ENCODE results near the gene MT1E. TPM values are rescaled to one million over a fixed set of nuclear protein-coding genes. Genes with fewer than 3 reads are reported as not detected.

Gene MT1E
- total RNA-seq, 1 donor: 105 TPM

DNA sequence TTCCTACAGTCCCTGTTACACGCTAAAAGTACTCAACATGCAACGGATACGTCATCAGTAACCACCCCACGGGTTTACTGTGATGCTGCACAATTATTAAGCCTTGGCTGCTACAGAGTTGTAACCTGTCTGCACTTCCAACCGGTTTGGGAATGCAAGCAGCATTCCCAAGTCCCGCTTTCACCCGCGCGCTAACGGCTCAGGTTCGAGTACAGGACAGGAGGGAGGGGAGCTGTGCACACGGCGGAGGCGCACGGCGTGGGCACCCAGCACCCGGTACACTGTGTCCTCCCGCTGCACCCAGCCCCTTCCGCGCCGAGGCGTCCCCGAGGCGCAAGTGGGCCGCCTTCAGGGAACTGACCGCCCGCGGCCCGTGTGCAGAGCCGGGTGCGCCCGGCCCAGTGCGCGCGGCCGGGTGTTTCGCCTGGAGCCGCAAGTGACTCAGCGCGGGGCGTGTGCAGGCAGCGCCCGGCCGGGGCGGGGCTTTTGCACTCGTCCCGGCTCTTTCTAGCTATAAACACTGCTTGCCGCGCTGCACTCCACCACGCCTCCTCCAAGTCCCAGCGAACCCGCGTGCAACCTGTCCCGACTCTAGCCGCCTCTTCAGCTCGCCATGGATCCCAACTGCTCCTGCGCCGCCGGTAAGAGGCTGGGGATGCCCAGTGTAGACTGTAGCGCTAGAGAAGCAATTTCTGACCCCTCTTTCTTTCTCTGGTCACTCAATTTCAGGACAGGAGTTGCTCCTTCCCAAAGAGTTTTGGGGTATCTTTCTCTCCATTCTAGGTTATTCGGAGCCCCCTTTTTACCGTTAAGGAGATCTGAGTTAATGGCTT, 17.3 kb upstream of the MT1E start, which contains the start of gene MT2A:
Gene MT2A (plus strand): TSS at position 542 of the 833 bp plus-strand sequence. CDS start 72 bp downstream, at position 614.
- Histone ChIP-seq H3K36me3 (ENCODE audit: insufficient read depth, low read length) (no peaks in the 10 kb centered on the region), H3K79me2 (ENCODE audit: insufficient read depth, low read length) (no peaks in the 10 kb centered on the region), H3K4me2 (ENCODE audit: insufficient read depth, low read length) (peak within 1 kb of the TSS; percentile 83), H3K4me1 (ENCODE audit: insufficient read depth, low read length) (peaks cover 66% of the 10 kb centered on the region), H3K27me3 (ENCODE audit: insufficient read depth, low read length) (no peaks in the 10 kb centered on the region), H3K4me3 (ENCODE audit: insufficient read depth, low read length) (peak within 1 kb of the TSS; percentile 79), H3K27ac (ENCODE audit: low read depth, low read length) (peak within 1 kb of the TSS; percentile 98), H4K20me1 (ENCODE audit: insufficient read depth, low read length) (no peaks in the 10 kb centered on the region), H3K9me3 (ENCODE audit: low read depth, low read length) (no peaks in the 10 kb centered on the region), H2AFZ (ENCODE audit: low read length) (peak within 1 kb of the TSS; percentile 47)
- peak; percentile 95 for DNase-seq (ENCODE audit: insufficient read length, low spot score, missing footprints)
- TF ChIP-seq, protein P1, sequence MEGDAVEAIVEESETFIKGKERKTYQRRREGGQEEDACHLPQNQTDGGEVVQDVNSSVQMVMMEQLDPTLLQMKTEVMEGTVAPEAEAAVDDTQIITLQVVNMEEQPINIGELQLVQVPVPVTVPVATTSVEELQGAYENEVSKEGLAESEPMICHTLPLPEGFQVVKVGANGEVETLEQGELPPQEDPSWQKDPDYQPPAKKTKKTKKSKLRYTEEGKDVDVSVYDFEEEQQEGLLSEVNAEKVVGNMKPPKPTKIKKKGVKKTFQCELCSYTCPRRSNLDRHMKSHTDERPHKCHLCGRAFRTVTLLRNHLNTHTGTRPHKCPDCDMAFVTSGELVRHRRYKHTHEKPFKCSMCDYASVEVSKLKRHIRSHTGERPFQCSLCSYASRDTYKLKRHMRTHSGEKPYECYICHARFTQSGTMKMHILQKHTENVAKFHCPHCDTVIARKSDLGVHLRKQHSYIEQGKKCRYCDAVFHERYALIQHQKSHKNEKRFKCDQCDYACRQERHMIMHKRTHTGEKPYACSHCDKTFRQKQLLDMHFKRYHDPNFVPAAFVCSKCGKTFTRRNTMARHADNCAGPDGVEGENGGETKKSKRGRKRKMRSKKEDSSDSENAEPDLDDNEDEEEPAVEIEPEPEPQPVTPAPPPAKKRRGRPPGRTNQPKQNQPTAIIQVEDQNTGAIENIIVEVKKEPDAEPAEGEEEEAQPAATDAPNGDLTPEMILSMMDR (IDR thresholded peaks at IDR 0.05; ENCODE audit: extremely low read depth, low read depth, low read length): no peak

DNA sequence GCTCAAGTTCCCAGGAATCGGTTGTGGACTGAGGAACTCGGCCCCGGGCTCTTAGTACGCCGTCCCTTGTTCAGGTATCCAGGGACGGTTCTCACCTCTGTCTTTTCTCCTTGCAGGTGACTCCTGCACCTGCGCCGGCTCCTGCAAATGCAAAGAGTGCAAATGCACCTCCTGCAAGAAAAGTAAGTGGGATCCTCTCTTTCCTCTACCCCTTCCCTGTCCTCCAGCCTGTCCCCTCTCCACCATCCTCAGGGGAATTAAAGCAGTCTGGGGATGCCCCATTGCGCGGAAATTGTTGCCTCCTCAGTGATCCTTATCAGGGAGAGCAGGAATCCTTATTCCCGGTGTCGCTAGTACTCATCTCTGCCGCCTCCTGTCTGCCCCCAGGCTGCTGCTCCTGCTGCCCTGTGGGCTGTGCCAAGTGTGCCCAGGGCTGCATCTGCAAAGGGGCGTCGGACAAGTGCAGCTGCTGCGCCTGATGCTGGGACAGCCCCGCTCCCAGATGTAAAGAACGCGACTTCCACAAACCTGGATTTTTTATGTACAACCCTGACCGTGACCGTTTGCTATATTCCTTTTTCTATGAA, 16.6 kb upstream of the MT1E start:
- Histone ChIP-seq H3K9me3 (ENCODE audit: low read depth, low read length) (no peaks in the 10 kb centered on the region), H3K36me3 (ENCODE audit: insufficient read depth, low read length) (no peaks in the 10 kb centered on the region), H3K4me2 (ENCODE audit: insufficient read depth, low read length) (peak overlapping the region; percentile 83), H3K27ac (ENCODE audit: low read depth, low read length) (peak overlapping the region; percentile 98), H3K4me3 (ENCODE audit: insufficient read depth, low read length) (peak overlapping the region; percentile 79), H2AFZ (ENCODE audit: low read length) (peak overlapping the region; percentile 45), H4K20me1 (ENCODE audit: insufficient read depth, low read length) (no peaks in the 10 kb centered on the region), H3K27me3 (ENCODE audit: insufficient read depth, low read length) (no peaks in the 10 kb centered on the region), H3K4me1 (ENCODE audit: insufficient read depth, low read length) (peaks cover 70% of the 10 kb centered on the region), H3K79me2 (ENCODE audit: insufficient read depth, low read length) (no peaks in the 10 kb centered on the region)
- DNase-seq (ENCODE audit: insufficient read length, low spot score, missing footprints): no peak
- TF ChIP-seq, protein P1 (IDR thresholded peaks at IDR 0.05; ENCODE audit: extremely low read depth, low read depth, low read length): no peak

DNA sequence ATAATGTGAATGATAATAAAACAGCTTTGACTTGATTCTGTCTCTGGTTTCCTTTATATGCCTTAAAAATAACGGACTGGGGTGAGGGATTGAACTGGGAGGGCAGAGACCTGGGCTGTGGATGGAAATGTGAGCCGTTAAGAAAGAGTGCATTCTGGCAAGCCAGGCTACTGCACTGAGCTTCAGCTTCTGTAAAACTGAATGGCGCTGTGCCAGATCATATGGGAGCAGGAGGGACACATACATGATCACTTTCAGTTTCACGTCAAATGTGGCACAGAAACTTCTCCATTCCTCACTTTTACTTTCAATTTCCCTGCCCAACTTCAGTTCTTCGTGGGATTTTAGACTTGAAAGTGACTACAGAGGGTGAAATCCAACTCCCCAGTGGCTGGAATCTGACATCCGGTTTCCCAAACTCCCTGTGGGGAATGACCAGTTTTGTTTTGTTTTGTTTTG, 16.1 kb upstream of the MT1E start:
- Histone ChIP-seq H3K9me3 (ENCODE audit: low read depth, low read length) (no peaks in the 10 kb centered on the region), H3K4me3 (ENCODE audit: insufficient read depth, low read length) (peak overlapping the region; percentile 79), H3K79me2 (ENCODE audit: insufficient read depth, low read length) (no peaks in the 10 kb centered on the region), H3K36me3 (ENCODE audit: insufficient read depth, low read length) (no peaks in the 10 kb centered on the region), H2AFZ (ENCODE audit: low read length) (no peak overlapping the region), H3K4me1 (ENCODE audit: insufficient read depth, low read length) (peaks cover 76% of the 10 kb centered on the region), H4K20me1 (ENCODE audit: insufficient read depth, low read length) (no peaks in the 10 kb centered on the region), H3K4me2 (ENCODE audit: insufficient read depth, low read length) (peak overlapping the region; percentile 83), H3K27me3 (ENCODE audit: insufficient read depth, low read length) (no peaks in the 10 kb centered on the region), H3K27ac (ENCODE audit: low read depth, low read length) (peak overlapping the region; percentile 98)
- TF ChIP-seq, protein P1 (IDR thresholded peaks at IDR 0.05; ENCODE audit: extremely low read depth, low read depth, low read length): no peak
- peak; percentile 86 for DNase-seq (ENCODE audit: insufficient read length, low spot score, missing footprints)

Data from osteoblast (primary cell).